Hepatocyte (in vitro differentiated cells): Measurements from ENCODE around the gene MRPL22.

Experiments
- EZH2phosphoT487 ChIP-seq: fragments of 200-600 bp; sonication (generic); IDR thresholded peaks from one replicate; pipeline ENCODE4 v1.6.1; 2018; ENCODE audit warnings: antibody characterized with exemption, mild to moderate bottlenecking, low read depth, moderate library complexity; ENCODE audit not compliant: unreplicated experiment, severe bottlenecking
- TF ChIP-seq, protein P1 (sequence below): fragments of 200-600 bp; sonication (generic); IDR thresholded peaks from 2 replicates; pipeline ENCODE4 v1.5.1; 2016; ENCODE audit warnings: antibody characterized with exemption, mild to moderate bottlenecking; ENCODE audit not compliant: poor library complexity

DNA sequence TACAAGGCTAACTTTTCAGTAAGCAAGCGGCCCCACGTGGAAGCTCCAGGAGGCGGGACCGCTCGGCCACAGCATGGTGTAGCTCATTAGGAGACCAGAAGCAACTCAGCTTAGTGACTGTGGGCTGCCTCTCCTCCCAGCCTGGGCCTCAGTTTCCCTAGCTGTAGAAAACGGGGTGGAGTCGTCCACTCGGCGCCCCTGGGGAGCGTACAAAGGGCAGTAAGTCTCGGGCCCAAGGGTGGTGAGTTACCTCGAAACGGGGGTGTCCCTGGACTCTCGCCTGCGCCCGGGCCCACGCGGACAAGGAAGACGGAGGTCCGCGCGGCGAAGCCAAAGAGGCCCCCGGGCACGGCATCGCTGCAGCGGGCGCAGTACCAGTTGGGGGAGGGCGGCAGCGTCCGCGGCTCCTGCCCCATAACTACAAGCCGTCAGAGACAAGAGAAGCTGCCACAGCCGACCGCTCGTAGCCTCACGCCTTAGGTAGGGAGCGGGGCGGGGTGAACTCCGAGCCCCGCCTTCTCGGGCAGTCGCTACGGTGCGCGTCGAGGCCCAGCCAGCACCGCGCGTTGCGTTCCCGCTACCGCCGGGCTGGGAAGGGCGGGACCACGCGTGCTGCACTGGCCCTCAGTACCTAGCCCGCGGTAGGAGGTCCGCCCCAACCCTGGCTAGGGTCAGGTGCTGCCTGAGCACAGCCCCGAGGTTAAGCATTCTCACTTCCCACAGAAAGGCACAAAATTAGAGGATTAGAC, 3.0 kb upstream of the MRPL22 start, which contains the start of gene GEMIN5:
- TF ChIP-seq EZH2phosphoT487 = no peak
- TF ChIP-seq, protein P1, sequence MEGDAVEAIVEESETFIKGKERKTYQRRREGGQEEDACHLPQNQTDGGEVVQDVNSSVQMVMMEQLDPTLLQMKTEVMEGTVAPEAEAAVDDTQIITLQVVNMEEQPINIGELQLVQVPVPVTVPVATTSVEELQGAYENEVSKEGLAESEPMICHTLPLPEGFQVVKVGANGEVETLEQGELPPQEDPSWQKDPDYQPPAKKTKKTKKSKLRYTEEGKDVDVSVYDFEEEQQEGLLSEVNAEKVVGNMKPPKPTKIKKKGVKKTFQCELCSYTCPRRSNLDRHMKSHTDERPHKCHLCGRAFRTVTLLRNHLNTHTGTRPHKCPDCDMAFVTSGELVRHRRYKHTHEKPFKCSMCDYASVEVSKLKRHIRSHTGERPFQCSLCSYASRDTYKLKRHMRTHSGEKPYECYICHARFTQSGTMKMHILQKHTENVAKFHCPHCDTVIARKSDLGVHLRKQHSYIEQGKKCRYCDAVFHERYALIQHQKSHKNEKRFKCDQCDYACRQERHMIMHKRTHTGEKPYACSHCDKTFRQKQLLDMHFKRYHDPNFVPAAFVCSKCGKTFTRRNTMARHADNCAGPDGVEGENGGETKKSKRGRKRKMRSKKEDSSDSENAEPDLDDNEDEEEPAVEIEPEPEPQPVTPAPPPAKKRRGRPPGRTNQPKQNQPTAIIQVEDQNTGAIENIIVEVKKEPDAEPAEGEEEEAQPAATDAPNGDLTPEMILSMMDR = no peak
